Neuron (in vitro differentiated cells): Measurements from ENCODE around the gene TPSAB1.

Experiments used
- H2AFZ ChIP-seq: one replicate; pipeline ENCODE4 v1.6.1; 2013; ENCODE audit warnings: low read depth, mild to moderate bottlenecking, inconsistent platforms, low read length, moderate library complexity
- H3K27me3 ChIP-seq: one replicate; pipeline ENCODE4 v1.6.1; 2013; ENCODE audit warnings: low read length; ENCODE audit not compliant: insufficient read depth
- H3K36me3 ChIP-seq: one replicate; pipeline ENCODE4 v1.6.1; 2013; ENCODE audit warnings: low read length; ENCODE audit not compliant: insufficient read depth
- H3K4me1 ChIP-seq: one replicate; pipeline ENCODE4 v1.6.1; 2013; ENCODE audit warnings: low read length; ENCODE audit not compliant: insufficient read depth
- H3K4me3 ChIP-seq: 2 replicates; pipeline ENCODE4 v1.5.1; 2013; ENCODE audit warnings: mild to moderate bottlenecking, low read length, moderate library complexity
- H3K9me3 ChIP-seq: one replicate; pipeline ENCODE4 v1.6.1; 2013; ENCODE audit warnings: low read length

TPSAB1 gene

DNA sequence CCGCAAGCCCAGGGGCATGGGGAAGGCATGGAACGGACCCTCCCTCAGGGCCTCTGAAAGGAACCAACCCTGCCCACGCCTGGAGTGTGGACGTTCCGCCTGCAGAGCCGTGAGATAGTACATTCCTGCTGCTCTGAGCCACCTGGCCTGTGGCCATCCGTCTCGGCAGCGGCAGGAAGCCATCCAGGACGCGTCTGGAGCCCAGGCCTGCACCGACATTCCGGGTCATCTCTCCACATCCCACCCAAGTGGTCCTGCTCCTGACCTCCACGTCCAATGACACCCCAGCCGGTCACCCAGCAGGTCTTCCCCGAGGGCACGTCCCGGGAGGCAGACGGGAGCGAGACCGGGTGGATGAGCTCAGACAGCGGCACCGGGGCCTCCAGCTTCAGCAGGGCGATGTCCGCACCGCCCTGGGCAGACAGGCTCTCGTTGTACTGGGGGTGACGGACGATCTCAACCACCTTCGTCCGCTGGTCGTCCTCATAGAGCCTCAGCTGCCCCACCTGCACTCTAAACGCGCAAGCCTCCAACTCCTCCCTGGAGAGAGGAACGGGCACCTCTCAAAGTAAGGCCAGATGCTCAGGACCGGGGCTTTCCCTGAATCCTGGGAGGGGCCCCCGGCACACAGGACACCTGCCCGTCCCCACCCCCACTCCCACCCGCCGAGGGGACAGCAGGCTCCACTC, 47.6 kb downstream of the TPSAB1 start:
- H3K4me3 ChIP-seq, result no peak overlapping the region
- peaks cover 2% of the 10 kb centered on the region for H3K9me3 ChIP-seq
- peaks cover 10% of the 10 kb centered on the region for H3K4me1 ChIP-seq
- H3K36me3 ChIP-seq, result no peaks in the 10 kb centered on the region
- peaks cover 69% of the 10 kb centered on the region for H3K27me3 ChIP-seq
- H2AFZ ChIP-seq, result no peak overlapping the region

DNA sequence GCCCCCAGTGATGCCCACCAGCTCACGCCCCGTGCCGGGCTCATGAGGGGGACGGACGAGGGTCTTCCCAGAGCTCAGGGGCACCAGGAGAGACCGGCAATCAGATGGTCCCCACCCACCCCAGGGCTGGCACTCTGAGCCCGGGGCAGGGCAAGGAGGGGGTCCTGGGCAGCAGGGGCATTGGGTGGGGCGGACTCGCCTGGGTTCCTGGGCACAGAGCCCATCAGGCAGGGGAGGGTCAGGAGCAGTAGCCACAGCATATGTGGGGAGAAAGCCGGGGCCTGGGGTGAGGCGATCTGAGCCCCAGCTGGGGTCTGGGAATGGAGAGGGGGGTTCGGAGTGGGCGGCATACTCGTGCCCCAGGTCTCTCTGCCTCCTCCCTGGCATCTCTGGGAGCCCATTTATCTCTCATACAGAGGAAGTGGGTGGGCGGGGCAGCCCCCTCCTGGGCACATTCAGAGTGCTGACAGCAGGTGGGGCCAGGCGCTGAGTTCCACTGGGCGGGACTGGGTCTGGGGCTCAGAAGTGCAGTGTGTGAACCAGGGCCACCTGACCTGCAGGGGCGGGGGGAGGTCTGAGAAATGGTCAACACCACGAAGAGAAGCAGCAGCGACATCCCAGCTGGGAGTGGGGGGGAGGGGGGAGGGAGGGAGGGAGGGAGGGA, 48.4 kb downstream of the TPSAB1 start:
- peaks cover 2% of the 10 kb centered on the region for H3K9me3 ChIP-seq

DNA sequence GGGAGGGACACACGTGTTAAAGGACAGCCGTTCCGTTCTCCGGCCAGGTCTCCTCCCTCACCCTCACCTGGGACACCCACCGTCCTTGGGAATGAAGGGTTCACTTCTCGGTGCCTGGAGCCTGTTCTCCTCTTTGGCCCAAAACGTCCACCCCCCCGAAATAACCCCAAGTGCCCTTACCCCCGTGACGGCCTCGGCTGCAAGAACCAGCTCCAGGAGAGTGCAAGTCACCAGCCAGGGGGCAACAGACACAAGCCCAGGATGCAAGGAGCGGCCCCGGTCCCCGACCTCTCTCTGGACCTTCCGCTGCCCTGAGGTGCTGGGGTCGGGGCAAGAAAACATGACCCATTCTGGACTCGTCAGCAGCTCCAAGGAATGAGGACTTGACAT, 49.0 kb downstream of the TPSAB1 start:
- Histone ChIP-seq H3K9me3 (peaks cover 2% of the 10 kb centered on the region), H3K4me1 (peaks cover 13% of the 10 kb centered on the region), H3K36me3 (no peaks in the 10 kb centered on the region), H2AFZ (no peak overlapping the region), H3K4me3 (no peak overlapping the region), H3K27me3 (peaks cover 58% of the 10 kb centered on the region)

More for the DNA sequence above, 48.4 kb downstream of the TPSAB1 start:
- peaks cover 13% of the 10 kb centered on the region for H3K4me1 ChIP-seq
- peaks cover 61% of the 10 kb centered on the region for H3K27me3 ChIP-seq
- H3K4me3 ChIP-seq, result no peak overlapping the region
- no peak overlapping the region for H2AFZ ChIP-seq
- no peaks in the 10 kb centered on the region for H3K36me3 ChIP-seq

DNA sequence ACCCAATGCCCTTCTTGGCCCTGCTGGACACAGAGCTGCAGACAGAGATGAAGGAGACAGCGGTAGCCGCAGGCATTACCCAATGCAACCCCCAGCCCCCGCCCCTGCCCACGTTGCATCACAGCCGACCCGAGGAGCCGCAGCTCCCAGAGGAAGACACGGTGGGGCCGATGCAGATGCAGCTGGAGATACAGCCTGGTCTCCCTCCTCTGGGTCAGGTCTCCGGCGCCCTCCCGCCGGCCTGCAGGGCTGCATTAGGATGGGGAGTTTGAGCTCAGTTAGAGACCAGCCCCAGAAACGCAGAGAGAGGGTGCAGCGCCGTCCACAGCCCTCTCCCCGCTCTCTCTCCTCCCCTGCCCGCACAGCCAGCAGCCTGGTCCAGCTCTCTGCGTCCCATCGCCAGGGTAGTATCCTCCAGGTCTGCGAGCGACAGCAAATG, 49.6 kb downstream of the TPSAB1 start:
- Histone ChIP-seq H3K27me3 (peaks cover 58% of the 10 kb centered on the region), H3K4me1 (peaks cover 13% of the 10 kb centered on the region)

DNA sequence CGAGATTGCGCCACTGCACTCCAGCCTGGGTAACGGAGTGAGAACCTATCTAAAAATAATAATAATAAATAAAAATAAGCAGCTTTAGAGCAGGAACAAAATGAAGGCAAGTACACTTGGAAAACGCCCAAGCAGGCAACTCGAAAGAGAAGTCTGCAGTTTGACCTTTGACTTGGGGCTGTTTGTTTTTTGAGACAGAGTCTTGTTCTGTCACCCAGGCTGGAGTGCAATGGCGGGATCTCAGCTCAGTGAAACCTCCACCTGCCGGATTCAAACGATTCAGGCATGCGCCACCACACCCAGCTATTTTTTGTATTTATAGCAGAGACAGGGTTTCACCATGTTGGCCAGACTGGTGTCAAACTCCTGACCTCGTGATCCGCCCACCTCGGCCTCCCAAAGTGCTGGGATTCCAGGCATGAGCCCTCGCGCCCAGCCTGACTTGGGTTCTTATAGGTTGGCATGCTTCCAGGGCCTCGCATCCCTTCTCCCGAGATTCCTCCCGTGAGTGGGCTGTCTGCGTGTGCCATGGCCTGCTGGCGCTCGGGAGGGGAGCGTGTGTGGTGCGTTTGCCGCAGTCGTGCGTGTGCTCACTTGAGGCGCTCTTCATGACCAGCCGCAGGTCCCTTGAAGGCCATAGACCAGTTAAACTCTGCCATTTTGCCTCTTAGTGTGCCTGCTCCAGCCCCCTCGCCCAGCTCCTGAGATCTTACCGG, 50.5 kb downstream of the TPSAB1 start:
- peaks cover 49% of the 10 kb centered on the region for H3K27me3 ChIP-seq
- no peaks in the 10 kb centered on the region for H3K36me3 ChIP-seq
- H3K4me3 ChIP-seq, result no peak overlapping the region
- peaks cover 2% of the 10 kb centered on the region for H3K9me3 ChIP-seq
- H2AFZ ChIP-seq, result no peak overlapping the region
- H3K4me1 ChIP-seq, result peaks cover 13% of the 10 kb centered on the region

More for the DNA sequence above, 49.6 kb downstream of the TPSAB1 start:
- Histone ChIP-seq H3K4me3 (no peak overlapping the region), H3K36me3 (no peaks in the 10 kb centered on the region), H2AFZ (no peak overlapping the region), H3K9me3 (peaks cover 2% of the 10 kb centered on the region)

DNA sequence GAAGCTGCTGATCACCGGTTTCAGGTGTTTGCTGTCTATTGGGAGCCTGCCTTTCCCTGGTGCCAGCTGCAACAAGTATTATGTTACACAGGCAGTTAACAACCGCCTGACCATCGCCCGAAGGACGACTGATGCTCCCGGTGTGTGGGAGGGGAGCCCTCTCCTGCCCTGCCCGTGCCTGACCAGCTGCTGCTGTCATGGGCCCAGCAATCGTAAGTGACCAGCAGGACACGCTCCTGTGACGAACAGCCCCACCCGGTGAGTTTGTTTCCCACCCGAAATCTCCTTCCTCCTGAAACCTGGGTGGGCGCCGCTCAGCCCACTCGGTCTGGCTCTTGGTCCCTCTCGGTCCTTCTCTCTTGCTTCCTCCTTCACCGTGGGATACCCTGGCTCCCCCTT, 51.1 kb downstream of the TPSAB1 start:
- Histone ChIP-seq H3K27me3 (peaks cover 43% of the 10 kb centered on the region), H3K4me1 (peaks cover 13% of the 10 kb centered on the region), H3K36me3 (no peaks in the 10 kb centered on the region), H2AFZ (no peak overlapping the region), H3K9me3 (peaks cover 2% of the 10 kb centered on the region), H3K4me3 (no peak overlapping the region)
